Measurements from ENCODE around the gene SPARC. TPM values are rescaled to one million over a fixed set of nuclear protein-coding genes. Genes with fewer than 3 reads are reported as not detected.

SPARC gene
- total RNA-seq, 4 donors from 2014 or later, result 194 to 521 (median 352) TPM

- H3K36me3 ChIP-seq, result no peaks in the 10 kb centered on the region
- ATAC-seq, result no peak
- 71 to 100% methylated on average over 1 of the region's 1 CpG for WGBS, 2 donors (ENCODE audit: low coverage in 1 of 2)
- H3K9me3 ChIP-seq, result no peaks in the 10 kb centered on the region
- no peaks in the 10 kb centered on the region for H3K4me1 ChIP-seq
- no peak overlapping the region for H3K4me3 ChIP-seq
- H3K27me3 ChIP-seq, result peaks cover 30% of the 10 kb centered on the region
- TF ChIP-seq POLR2AphosphoS5 (IDR thresholded peaks at IDR 0.05) (no peak), EP300 (IDR thresholded peaks at IDR 0.05) (no peak), POLR2A (IDR thresholded peaks at IDR 0.05) (no peak)
- TF ChIP-seq, protein P1, sequence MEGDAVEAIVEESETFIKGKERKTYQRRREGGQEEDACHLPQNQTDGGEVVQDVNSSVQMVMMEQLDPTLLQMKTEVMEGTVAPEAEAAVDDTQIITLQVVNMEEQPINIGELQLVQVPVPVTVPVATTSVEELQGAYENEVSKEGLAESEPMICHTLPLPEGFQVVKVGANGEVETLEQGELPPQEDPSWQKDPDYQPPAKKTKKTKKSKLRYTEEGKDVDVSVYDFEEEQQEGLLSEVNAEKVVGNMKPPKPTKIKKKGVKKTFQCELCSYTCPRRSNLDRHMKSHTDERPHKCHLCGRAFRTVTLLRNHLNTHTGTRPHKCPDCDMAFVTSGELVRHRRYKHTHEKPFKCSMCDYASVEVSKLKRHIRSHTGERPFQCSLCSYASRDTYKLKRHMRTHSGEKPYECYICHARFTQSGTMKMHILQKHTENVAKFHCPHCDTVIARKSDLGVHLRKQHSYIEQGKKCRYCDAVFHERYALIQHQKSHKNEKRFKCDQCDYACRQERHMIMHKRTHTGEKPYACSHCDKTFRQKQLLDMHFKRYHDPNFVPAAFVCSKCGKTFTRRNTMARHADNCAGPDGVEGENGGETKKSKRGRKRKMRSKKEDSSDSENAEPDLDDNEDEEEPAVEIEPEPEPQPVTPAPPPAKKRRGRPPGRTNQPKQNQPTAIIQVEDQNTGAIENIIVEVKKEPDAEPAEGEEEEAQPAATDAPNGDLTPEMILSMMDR (IDR thresholded peaks at IDR 0.05), result no peak
- no peak overlapping the region for H3K27ac ChIP-seq
Observed at GRCh38 chr5:151633892-151634291, 52.8 kb downstream of the SPARC start.

GRCh38 chr5:151632941-151633340, 53.8 kb downstream of the SPARC start:
- ATAC-seq, result no peak
- 74 to 100% methylated on average over 1 to 3 of the region's 8 CpGs for WGBS, 2 donors (ENCODE audit: low coverage in 1 of 2)
- H3K4me3 ChIP-seq, result no peak overlapping the region
- H3K27me3 ChIP-seq, result peaks cover 30% of the 10 kb centered on the region
- no peaks in the 10 kb centered on the region for H3K36me3 ChIP-seq
- no peaks in the 10 kb centered on the region for H3K4me1 ChIP-seq
- H3K9me3 ChIP-seq, result no peaks in the 10 kb centered on the region
- no peak for TF ChIP-seq POLR2A (IDR thresholded peaks at IDR 0.05)
- no peak for TF ChIP-seq EP300 (IDR thresholded peaks at IDR 0.05)
- TF ChIP-seq, protein P1 (IDR thresholded peaks at IDR 0.05), result no peak
- TF ChIP-seq POLR2AphosphoS5 (IDR thresholded peaks at IDR 0.05), result no peak
- H3K27ac ChIP-seq, result no peak overlapping the region

GRCh38 chr5:151632524-151632923, 54.2 kb downstream of the SPARC start:
- Histone ChIP-seq H3K4me3 (no peak overlapping the region), H3K27ac (no peak overlapping the region), H3K36me3 (no peaks in the 10 kb centered on the region), H3K27me3 (peaks cover 30% of the 10 kb centered on the region), H3K9me3 (no peaks in the 10 kb centered on the region), H3K4me1 (no peaks in the 10 kb centered on the region)
- ATAC-seq, result no peak
- 80 to 100% methylated on average over 2 to 4 of the region's 15 CpGs for WGBS, 2 donors (ENCODE audit: low coverage in 1 of 2)
- TF ChIP-seq, protein P1 (IDR thresholded peaks at IDR 0.05), result no peak
- TF ChIP-seq POLR2AphosphoS5 (IDR thresholded peaks at IDR 0.05), result no peak
- no peak for TF ChIP-seq POLR2A (IDR thresholded peaks at IDR 0.05)
- no peak for TF ChIP-seq EP300 (IDR thresholded peaks at IDR 0.05)

DNA sequence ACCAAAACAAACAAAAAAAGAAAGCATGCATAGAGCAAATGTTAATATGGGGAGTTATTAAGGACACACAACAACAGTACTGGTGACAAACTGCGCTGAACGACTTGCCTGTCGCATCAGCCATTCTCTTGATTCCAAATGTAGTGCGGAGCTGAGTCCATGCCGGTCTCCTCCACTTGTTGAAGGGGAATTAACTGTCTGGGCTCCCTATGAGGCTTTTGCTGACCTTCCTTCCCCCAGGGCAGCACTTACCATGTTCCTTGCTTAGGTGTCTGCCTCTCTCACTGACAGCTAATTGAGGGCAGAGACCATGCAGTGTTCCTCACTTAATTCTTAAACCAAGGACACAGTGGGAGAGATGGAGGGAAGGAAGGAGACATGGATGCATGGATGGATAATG, 54.8 kb downstream of the SPARC start:
- no peaks in the 10 kb centered on the region for H3K9me3 ChIP-seq
- H3K4me1 ChIP-seq, result no peaks in the 10 kb centered on the region
- peaks cover 30% of the 10 kb centered on the region for H3K27me3 ChIP-seq
- H3K36me3 ChIP-seq, result no peaks in the 10 kb centered on the region
- no peak overlapping the region for H3K27ac ChIP-seq
- 88% methylated on average over 5 of the region's 5 CpGs; no CpG with 5 or more reads in 1 of the 2 donors for WGBS, 2 donors (ENCODE audit: low coverage in 1 of 2)
- no peak overlapping the region for H3K4me3 ChIP-seq
- ATAC-seq, result no peak
- no peak for TF ChIP-seq EP300 (IDR thresholded peaks at IDR 0.05)
- TF ChIP-seq POLR2AphosphoS5 (IDR thresholded peaks at IDR 0.05), result no peak
- TF ChIP-seq POLR2A (IDR thresholded peaks at IDR 0.05), result no peak
- TF ChIP-seq, protein P1 (IDR thresholded peaks at IDR 0.05), result no peak

- no peak overlapping the region for H3K4me3 ChIP-seq
- no peaks in the 10 kb centered on the region for H3K9me3 ChIP-seq
- ATAC-seq, result no peak
- no peak overlapping the region for H3K27ac ChIP-seq
- H3K4me1 ChIP-seq, result no peaks in the 10 kb centered on the region
- H3K36me3 ChIP-seq, result no peaks in the 10 kb centered on the region
- H3K27me3 ChIP-seq, result peaks cover 19% of the 10 kb centered on the region
- TF ChIP-seq, protein P1 (IDR thresholded peaks at IDR 0.05), result no peak
- TF ChIP-seq POLR2A (IDR thresholded peaks at IDR 0.05), result no peak
- no peak for TF ChIP-seq EP300 (IDR thresholded peaks at IDR 0.05)
- no peak for TF ChIP-seq POLR2AphosphoS5 (IDR thresholded peaks at IDR 0.05)
Observed at GRCh38 chr5:151630088-151630487, 56.6 kb downstream of the SPARC start.
